GM21515 (cell line): ENCODE data around the gene NDFIP2.
"Not testable (repeated sequence)": the region's sequence is repeated elsewhere in the genome, so short reads cannot be mapped to it uniquely, and the experiment has no call there.

Source experiments
- ATAC-seq: cut with Tn5 transposase; IDR thresholded peaks from one replicate; pipeline ENCODE4 v1.9.1; 2021; ENCODE audit not compliant: unreplicated experiment

The NDFIP2 gene

GRCh38 chr13:79530270-79530669 lies 49.3 kb downstream of the NDFIP2 start:
- no peak for ATAC-seq

GRCh38 chr13:79531542-79532254 lies 50.7 kb downstream of the NDFIP2 start:
- ATAC-seq, result no peak

- ATAC-seq, result no peak
Measured at GRCh38 chr13:79532576-79532975, 51.6 kb downstream of the NDFIP2 start.

GRCh38 chr13:79533781-79534400 lies 52.9 kb downstream of the NDFIP2 start:
- ATAC-seq, result no peak

GRCh38 chr13:79534596-79534995 lies 53.6 kb downstream of the NDFIP2 start:
- no peak for ATAC-seq

- ATAC-seq, result no peak
Measured at GRCh38 chr13:79538757-79539156, 57.8 kb downstream of the NDFIP2 start.

- no peak for ATAC-seq
Measured at GRCh38 chr13:79540504-79540903, 59.5 kb downstream of the NDFIP2 start.

- no peak for ATAC-seq
Measured at GRCh38 chr13:79541426-79542049, 60.6 kb downstream of the NDFIP2 start.

- no peak for ATAC-seq
Measured at GRCh38 chr13:79543883-79544282, 62.9 kb downstream of the NDFIP2 start.

- ATAC-seq, result no peak
Measured at GRCh38 chr13:79547211-79548195, 66.5 kb downstream of the NDFIP2 start.

- ATAC-seq, result no peak
Measured at GRCh38 chr13:79548902-79549301, 67.9 kb downstream of the NDFIP2 start.

- ATAC-seq, result no peak
Measured at GRCh38 chr13:79549355-79550106, 68.6 kb downstream of the NDFIP2 start.

- no peak for ATAC-seq
Measured at GRCh38 chr13:79557666-79558065, 76.7 kb downstream of the NDFIP2 start.

GRCh38 chr13:79560954-79561353 lies 80.0 kb downstream of the NDFIP2 start:
- no peak for ATAC-seq

- no peak for ATAC-seq
Measured at GRCh38 chr13:79562557-79562956, 81.6 kb downstream of the NDFIP2 start.

- no peak for ATAC-seq
Measured at GRCh38 chr13:79566118-79566517, 85.2 kb downstream of the NDFIP2 start.

- no peak for ATAC-seq
Measured at GRCh38 chr13:79571147-79571546, 90.2 kb downstream of the NDFIP2 start.

- ATAC-seq, result not testable (repeated sequence)
Measured at GRCh38 chr13:79573892-79574291, 92.9 kb downstream of the NDFIP2 start.

GRCh38 chr13:79581870-79582315 lies 100.9 kb downstream of the NDFIP2 start:
- ATAC-seq, result no peak

GRCh38 chr13:79582896-79583295 lies 101.9 kb downstream of the NDFIP2 start:
- ATAC-seq, result no peak
